ENCODE data around the gene AHCYL1. TPM values are rescaled to one million over a fixed set of nuclear protein-coding genes. Genes with fewer than 3 reads are reported as not detected.

AHCYL1 gene
- total and polyA plus RNA-seq, 2 of the 8 experiments (the other 6 are each of a cell fraction or from before 2014, with no cell fraction given): 64.5 to 95.9 TPM

DNA sequence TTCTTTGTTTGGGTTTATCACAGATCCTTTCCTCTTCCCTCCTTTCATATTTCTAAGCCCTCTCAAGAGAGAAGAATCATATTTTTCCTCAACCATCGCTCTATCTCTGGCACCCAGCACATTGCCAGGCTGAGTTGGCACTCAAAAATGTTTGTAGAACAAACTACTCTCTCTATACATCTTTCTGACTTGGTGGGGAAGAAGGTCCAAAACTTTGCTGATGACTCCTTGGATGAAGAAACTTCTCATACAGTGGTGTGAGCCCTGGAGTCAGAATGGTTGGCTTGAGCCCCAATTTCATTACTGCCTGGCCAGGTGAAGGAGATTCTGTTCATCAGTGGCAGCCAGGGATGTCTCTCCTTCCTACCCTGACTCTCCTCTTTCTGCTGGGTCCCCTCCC lies 74.0 kb downstream of the AHCYL1 start (continued):
- no peak for TF ChIP-seq CHD2 (IDR thresholded peaks at IDR 0.05; ENCODE audit: low read length)
- TF ChIP-seq SP4 (IDR thresholded peaks at IDR 0.05; ENCODE audit: low read length): no peak

All from H1 (cell line).